ENCODE data around the gene PGAP3.

PGAP3 gene

DNA sequence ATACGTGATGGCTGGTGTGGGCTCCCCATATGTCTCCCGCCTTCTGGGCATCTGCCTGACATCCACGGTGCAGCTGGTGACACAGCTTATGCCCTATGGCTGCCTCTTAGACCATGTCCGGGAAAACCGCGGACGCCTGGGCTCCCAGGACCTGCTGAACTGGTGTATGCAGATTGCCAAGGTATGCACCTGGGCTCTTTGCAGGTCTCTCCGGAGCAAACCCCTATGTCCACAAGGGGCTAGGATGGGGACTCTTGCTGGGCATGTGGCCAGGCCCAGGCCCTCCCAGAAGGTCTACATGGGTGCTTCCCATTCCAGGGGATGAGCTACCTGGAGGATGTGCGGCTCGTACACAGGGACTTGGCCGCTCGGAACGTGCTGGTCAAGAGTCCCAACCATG, 36.9 kb upstream of the PGAP3 start:
- no peak overlapping the region for H2AK5ac ChIP-seq (ENCODE audit: low read length)
- H3K27ac ChIP-seq (ENCODE audit: low read depth, low read length), result no peak overlapping the region
- H3K56ac ChIP-seq (ENCODE audit: low read length), result no peak overlapping the region
- no peaks in the 10 kb centered on the region for H3K4me1 ChIP-seq (ENCODE audit: control insufficient read depth, low read depth, low read length)
- H2BK15ac ChIP-seq (replicated peaks; ENCODE audit: low read depth), result no peak overlapping the region
- peaks cover 3% of the 10 kb centered on the region for H3K36me3 ChIP-seq (ENCODE audit: control insufficient read depth, insufficient read depth, low read length)
- DNase-seq, result no peak
- H2BK120ac ChIP-seq (ENCODE audit: low read depth, low read length), result no peak overlapping the region
- H3K4ac ChIP-seq (ENCODE audit: low read depth, low read length), result no peak overlapping the region
- H3K4me3 ChIP-seq (ENCODE audit: low read length), result no peak overlapping the region
- H3K79me2 ChIP-seq (ENCODE audit: control insufficient read depth, insufficient read depth, low read length), result no peaks in the 10 kb centered on the region
- WGBS (ENCODE audit: extremely low coverage, insufficient coverage, low lambda C conversion rate), result no CpG with 5 or more reads among the region's 13 CpGs
- H3K4me2 ChIP-seq (ENCODE audit: low read length), result no peak overlapping the region
- no peak overlapping the region for H3K9ac ChIP-seq (ENCODE audit: low read length)
- H3K23ac ChIP-seq (ENCODE audit: low read length), result no peak overlapping the region
- H3K27me3 ChIP-seq (ENCODE audit: insufficient read depth, low read length, poor library complexity), result no peaks in the 10 kb centered on the region
- no peak overlapping the region for H2BK5ac ChIP-seq (ENCODE audit: low read length)
- no peak overlapping the region for H4K8ac ChIP-seq (ENCODE audit: low read depth, low read length)
- no peak overlapping the region for H3K18ac ChIP-seq (ENCODE audit: low read length)
- no peaks in the 10 kb centered on the region for H3K79me1 ChIP-seq (ENCODE audit: low read length)
- no peak overlapping the region for H4K5ac ChIP-seq (ENCODE audit: low read length)

DNA sequence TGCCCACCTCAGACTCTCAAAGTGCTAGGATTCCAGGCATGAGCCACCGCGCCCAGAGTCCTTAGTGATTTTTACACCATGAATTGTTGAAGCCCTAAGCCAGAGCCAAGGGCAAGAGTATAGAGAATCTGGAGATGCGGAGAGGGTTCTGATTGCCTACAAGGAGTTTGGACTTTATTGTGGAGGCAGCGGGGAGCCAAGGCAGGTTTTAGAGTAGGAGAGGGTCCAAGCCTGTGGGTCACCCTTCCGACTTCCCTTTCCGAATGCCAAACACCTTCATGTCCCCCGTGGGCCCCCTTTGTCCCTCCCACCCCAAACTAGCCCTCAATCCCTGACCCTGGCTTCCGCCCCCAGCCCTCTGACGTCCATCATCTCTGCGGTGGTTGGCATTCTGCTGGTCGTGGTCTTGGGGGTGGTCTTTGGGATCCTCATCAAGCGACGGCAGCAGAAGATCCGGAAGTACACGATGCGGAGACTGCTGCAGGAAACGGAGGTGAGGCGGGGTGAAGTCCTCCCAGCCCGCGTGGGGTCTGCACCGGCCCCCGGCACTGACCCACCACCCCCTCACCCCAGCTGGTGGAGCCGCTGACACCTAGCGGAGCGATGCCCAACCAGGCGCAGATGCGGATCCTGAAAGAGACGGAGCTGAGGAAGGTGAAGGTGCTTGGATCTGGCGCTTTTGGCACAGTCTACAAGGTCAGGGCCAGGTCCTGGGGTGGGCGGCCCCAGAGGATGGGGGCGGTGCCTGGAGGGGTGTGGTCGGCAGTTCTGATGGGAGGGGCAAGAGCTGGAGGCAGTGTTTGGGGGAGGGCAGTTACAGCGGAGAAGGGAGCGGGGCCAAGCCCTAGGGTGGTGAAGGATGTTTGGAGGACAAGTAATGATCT, 35.4 kb upstream of the PGAP3 start:
- no peaks in the 10 kb centered on the region for H3K79me2 ChIP-seq (ENCODE audit: control insufficient read depth, insufficient read depth, low read length)
- H3K23ac ChIP-seq (ENCODE audit: low read length), result no peak overlapping the region
- H2BK15ac ChIP-seq (replicated peaks; ENCODE audit: low read depth), result no peak overlapping the region
- H3K4me2 ChIP-seq (ENCODE audit: low read length), result no peak overlapping the region
- no peak overlapping the region for H4K8ac ChIP-seq (ENCODE audit: low read depth, low read length)
- no peak overlapping the region for H3K27ac ChIP-seq (ENCODE audit: low read depth, low read length)
- H3K18ac ChIP-seq (ENCODE audit: low read length), result no peak overlapping the region
- DNase-seq, result peak; percentile 64
- WGBS (ENCODE audit: extremely low coverage, insufficient coverage, low lambda C conversion rate), result no CpG with 5 or more reads among the region's 34 CpGs
- no peak overlapping the region for H3K9ac ChIP-seq (ENCODE audit: low read length)
- H2AK5ac ChIP-seq (ENCODE audit: low read length), result no peak overlapping the region
- H3K4me3 ChIP-seq (ENCODE audit: low read length), result no peak overlapping the region
- no peak overlapping the region for H2BK5ac ChIP-seq (ENCODE audit: low read length)
- H3K27me3 ChIP-seq (ENCODE audit: insufficient read depth, low read length, poor library complexity), result no peaks in the 10 kb centered on the region
- H3K36me3 ChIP-seq (ENCODE audit: control insufficient read depth, insufficient read depth, low read length), result peaks cover 4% of the 10 kb centered on the region
- no peak overlapping the region for H2BK120ac ChIP-seq (ENCODE audit: low read depth, low read length)
- no peak overlapping the region for H4K5ac ChIP-seq (ENCODE audit: low read length)
- H3K56ac ChIP-seq (ENCODE audit: low read length), result no peak overlapping the region
- H3K4me1 ChIP-seq (ENCODE audit: control insufficient read depth, low read depth, low read length), result no peaks in the 10 kb centered on the region
- no peaks in the 10 kb centered on the region for H3K79me1 ChIP-seq (ENCODE audit: low read length)
- H3K4ac ChIP-seq (ENCODE audit: low read depth, low read length), result no peak overlapping the region

DNA sequence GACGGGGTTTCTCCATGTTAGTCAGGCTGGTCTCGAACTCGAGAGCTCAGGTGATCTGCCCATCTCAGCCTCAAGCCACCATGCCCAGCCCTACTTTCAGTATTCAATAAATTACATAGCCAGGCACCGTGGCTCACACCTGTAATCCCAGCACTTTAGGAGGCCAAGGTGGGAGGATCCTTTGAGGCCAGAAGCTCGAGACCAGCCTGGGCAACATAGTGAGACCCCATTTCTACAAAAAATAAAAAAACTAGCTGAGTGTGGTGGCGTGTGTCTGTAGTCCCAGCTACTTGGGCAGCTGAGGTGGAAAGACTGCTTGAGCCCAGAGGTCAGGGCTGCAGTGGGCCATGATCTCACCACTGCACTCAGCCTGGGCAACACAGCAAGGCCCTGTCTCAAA, 34.2 kb upstream of the PGAP3 start:
- no peak overlapping the region for H2AK5ac ChIP-seq (ENCODE audit: low read length)
- no peak overlapping the region for H3K4ac ChIP-seq (ENCODE audit: low read depth, low read length)
- no peak for DNase-seq
- no peaks in the 10 kb centered on the region for H3K79me2 ChIP-seq (ENCODE audit: control insufficient read depth, insufficient read depth, low read length)
- peaks cover 4% of the 10 kb centered on the region for H3K36me3 ChIP-seq (ENCODE audit: control insufficient read depth, insufficient read depth, low read length)
- H3K23ac ChIP-seq (ENCODE audit: low read length), result no peak overlapping the region
- H2BK15ac ChIP-seq (replicated peaks; ENCODE audit: low read depth), result no peak overlapping the region
- H2BK5ac ChIP-seq (ENCODE audit: low read length), result no peak overlapping the region
- H3K79me1 ChIP-seq (ENCODE audit: low read length), result no peaks in the 10 kb centered on the region
- H3K4me2 ChIP-seq (ENCODE audit: low read length), result no peak overlapping the region
- H4K5ac ChIP-seq (ENCODE audit: low read length), result no peak overlapping the region
- H3K27ac ChIP-seq (ENCODE audit: low read depth, low read length), result no peak overlapping the region
- H3K4me3 ChIP-seq (ENCODE audit: low read length), result no peak overlapping the region
- H3K9ac ChIP-seq (ENCODE audit: low read length), result no peak overlapping the region
- no peak overlapping the region for H3K18ac ChIP-seq (ENCODE audit: low read length)
- no peaks in the 10 kb centered on the region for H3K4me1 ChIP-seq (ENCODE audit: control insufficient read depth, low read depth, low read length)
- H2BK120ac ChIP-seq (ENCODE audit: low read depth, low read length), result no peak overlapping the region
- no peak overlapping the region for H4K8ac ChIP-seq (ENCODE audit: low read depth, low read length)
- no CpG with 5 or more reads among the region's 6 CpGs for WGBS (ENCODE audit: extremely low coverage, insufficient coverage, low lambda C conversion rate)
- H3K56ac ChIP-seq (ENCODE audit: low read length), result no peak overlapping the region
- H3K27me3 ChIP-seq (ENCODE audit: insufficient read depth, low read length, poor library complexity), result no peaks in the 10 kb centered on the region

DNA sequence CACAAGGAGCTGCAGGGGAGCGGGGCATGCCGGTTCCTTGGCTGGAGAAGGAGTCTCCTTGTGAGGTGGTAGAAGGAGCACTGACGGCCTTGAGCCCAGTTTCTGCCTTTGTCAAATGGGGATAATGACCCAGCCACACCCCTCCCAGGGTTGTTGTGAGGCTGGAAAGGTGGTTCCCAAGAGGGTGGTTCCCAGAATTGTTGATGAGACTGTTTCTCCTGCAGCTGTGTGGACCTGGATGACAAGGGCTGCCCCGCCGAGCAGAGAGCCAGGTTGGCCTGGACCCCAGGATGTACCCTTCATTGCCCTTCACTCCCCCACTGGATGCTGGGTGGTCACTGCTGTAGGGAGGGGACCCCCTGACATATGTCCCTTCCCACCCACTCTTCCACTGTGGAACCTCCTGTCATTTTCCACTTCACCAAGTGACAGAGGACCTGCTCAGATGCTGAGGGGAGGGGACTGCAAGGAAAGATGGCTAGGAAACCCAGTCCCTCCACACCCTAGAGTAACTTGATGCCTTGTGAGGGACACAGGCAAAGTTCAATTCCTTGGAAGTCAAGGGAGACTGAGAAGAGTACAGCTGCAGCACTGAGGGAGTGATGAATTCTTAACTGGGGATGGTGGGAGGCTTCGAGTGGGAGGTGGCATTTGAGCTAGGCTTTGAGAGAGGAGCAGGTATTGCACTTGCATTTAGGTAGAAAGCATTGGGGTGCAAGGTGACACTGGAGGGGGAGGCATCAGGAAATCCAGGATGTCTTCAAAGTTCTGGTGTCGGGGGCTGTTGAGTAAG, 31.9 kb upstream of the PGAP3 start:
- no peak overlapping the region for H3K23ac ChIP-seq (ENCODE audit: low read length)
- no peak overlapping the region for H2AK5ac ChIP-seq (ENCODE audit: low read length)
- no peak overlapping the region for H3K4ac ChIP-seq (ENCODE audit: low read depth, low read length)
- peaks cover 4% of the 10 kb centered on the region for H3K36me3 ChIP-seq (ENCODE audit: control insufficient read depth, insufficient read depth, low read length)
- H2BK5ac ChIP-seq (ENCODE audit: low read length), result no peak overlapping the region
- no peaks in the 10 kb centered on the region for H3K27me3 ChIP-seq (ENCODE audit: insufficient read depth, low read length, poor library complexity)
- no CpG with 5 or more reads among the region's 7 CpGs for WGBS (ENCODE audit: extremely low coverage, insufficient coverage, low lambda C conversion rate)
- H3K79me1 ChIP-seq (ENCODE audit: low read length), result no peaks in the 10 kb centered on the region
- H3K56ac ChIP-seq (ENCODE audit: low read length), result no peak overlapping the region
- H3K4me3 ChIP-seq (ENCODE audit: low read length), result no peak overlapping the region
- H3K9ac ChIP-seq (ENCODE audit: low read length), result no peak overlapping the region
- H3K18ac ChIP-seq (ENCODE audit: low read length), result no peak overlapping the region
- no peaks in the 10 kb centered on the region for H3K79me2 ChIP-seq (ENCODE audit: control insufficient read depth, insufficient read depth, low read length)
- H4K5ac ChIP-seq (ENCODE audit: low read length), result no peak overlapping the region
- no peak overlapping the region for H3K27ac ChIP-seq (ENCODE audit: low read depth, low read length)
- H2BK15ac ChIP-seq (replicated peaks; ENCODE audit: low read depth), result no peak overlapping the region
- no peaks in the 10 kb centered on the region for H3K4me1 ChIP-seq (ENCODE audit: control insufficient read depth, low read depth, low read length)
- H4K8ac ChIP-seq (ENCODE audit: low read depth, low read length), result no peak overlapping the region
- DNase-seq, result no peak
- no peak overlapping the region for H3K4me2 ChIP-seq (ENCODE audit: low read length)
- no peak overlapping the region for H2BK120ac ChIP-seq (ENCODE audit: low read depth, low read length)

DNA sequence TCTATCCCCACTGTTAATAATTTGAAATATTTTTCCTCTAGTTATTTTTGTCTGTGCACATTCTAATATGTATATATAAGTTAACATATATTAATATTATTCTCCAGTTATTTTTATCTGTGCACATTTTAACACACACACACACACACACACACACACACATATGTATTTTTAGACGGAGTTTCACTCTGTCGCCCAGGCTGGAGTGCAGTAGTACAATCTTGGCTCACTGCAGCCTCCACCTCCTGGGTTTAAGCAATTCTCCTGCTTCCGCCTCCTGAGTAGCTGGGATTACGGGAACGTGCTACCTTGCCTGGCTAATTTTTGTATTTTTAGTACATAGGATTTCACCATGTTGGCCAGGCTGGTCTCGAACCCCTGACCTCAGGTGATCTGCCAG, 29.8 kb upstream of the PGAP3 start:
- no peak overlapping the region for H2BK120ac ChIP-seq (ENCODE audit: low read depth, low read length)
- no peaks in the 10 kb centered on the region for H3K27me3 ChIP-seq (ENCODE audit: insufficient read depth, low read length, poor library complexity)
- no peak for DNase-seq
- no peak overlapping the region for H3K56ac ChIP-seq (ENCODE audit: low read length)
- H3K4me2 ChIP-seq (ENCODE audit: low read length), result no peak overlapping the region
- no peak overlapping the region for H3K4me3 ChIP-seq (ENCODE audit: low read length)
- H2AK5ac ChIP-seq (ENCODE audit: low read length), result no peak overlapping the region
- H2BK15ac ChIP-seq (replicated peaks; ENCODE audit: low read depth), result no peak overlapping the region
- H3K4me1 ChIP-seq (ENCODE audit: control insufficient read depth, low read depth, low read length), result no peaks in the 10 kb centered on the region
- WGBS (ENCODE audit: extremely low coverage, insufficient coverage, low lambda C conversion rate), result no CpG with 5 or more reads among the region's 6 CpGs
- no peaks in the 10 kb centered on the region for H3K79me1 ChIP-seq (ENCODE audit: low read length)
- no peak overlapping the region for H3K23ac ChIP-seq (ENCODE audit: low read length)
- H3K79me2 ChIP-seq (ENCODE audit: control insufficient read depth, insufficient read depth, low read length), result no peaks in the 10 kb centered on the region
- no peak overlapping the region for H3K18ac ChIP-seq (ENCODE audit: low read length)
- no peak overlapping the region for H4K8ac ChIP-seq (ENCODE audit: low read depth, low read length)
- H3K27ac ChIP-seq (ENCODE audit: low read depth, low read length), result no peak overlapping the region
- no peak overlapping the region for H3K9ac ChIP-seq (ENCODE audit: low read length)
- no peak overlapping the region for H4K5ac ChIP-seq (ENCODE audit: low read length)
- H2BK5ac ChIP-seq (ENCODE audit: low read length), result no peak overlapping the region
- no peak overlapping the region for H3K4ac ChIP-seq (ENCODE audit: low read depth, low read length)
- H3K36me3 ChIP-seq (ENCODE audit: control insufficient read depth, insufficient read depth, low read length), result peaks cover 3% of the 10 kb centered on the region
